K562 (cell line): Measurements from ENCODE around the gene ZBP1. TPM values are rescaled to one million over a fixed set of nuclear protein-coding genes. Genes with fewer than 3 reads are reported as not detected.

Experiments used
- ATAC-seq: fragments of 200-7000 bp; cut with Tn5 transposase; 3 replicates; pipeline ENCODE4 v1.9.1; 2020; ENCODE audit warnings: moderate library complexity
- BruUV-seq: library from RNA; stranded (reverse); fragments of 400-500 nt; replicated peaks from 2 replicates; lab custom pipeline; 2021; lab: Mats Ljungman, UMichigan
- CTCF ChIA-PET: fragments of 300-600 bp; formaldehyde crosslinking; extraction: SDS; loops from one replicate; lab custom pipeline; 2021; ENCODE audit warnings: low intra/inter-chr PET ratio; lab: Yijun Ruan, JAX
- POLR2A ChIA-PET: fragments of 300-600, 350-650 bp; sonication (Branson Sonifier 250); formaldehyde crosslinking; extraction: SDS; loops from one replicate; lab custom pipeline; 2021; ENCODE audit warnings: antibody characterized with exemption, inconsistent platforms; lab: Yijun Ruan, JAX
- DNase-seq, 4 experiments: peaks; one replicate each; pipeline versions ENCODE4 v3.0.0 to v3.0.0-alpha.2; 2011 to 2018; ENCODE audit warnings: low spot score in 3 of 4, mixed read lengths in 3 of 4; ENCODE audit errors: extremely low read depth in 1 of 4
- FAIRE-seq: peaks from 2 replicates; lab custom pipeline; 2011; peaks lifted over from hg19 to GRCh38; lab: Jason Lieb, UNC
- H2AFZ ChIP-seq: 2 replicates; pipeline ENCODE4 v1.6.0; 2011; ENCODE audit warnings: low read depth, low read length, control low read depth, inconsistent platforms
- H3K27ac ChIP-seq: fragments of 200-600 bp; 3 replicates; pipeline ENCODE4 v1.8.0; 2011; ENCODE audit warnings: low read depth, mild to moderate bottlenecking, control low read depth, inconsistent platforms, low read length, moderate library complexity, mixed read lengths; ENCODE audit errors: extremely low read depth
- H3K27me3 ChIP-seq, 2 experiments: fragments of 300-600 bp in 1 of 2; 2 replicates in 1 of 2; 3 replicates in 1 of 2; pipeline versions ENCODE4 v1.6.0 to v1.8.0; 2011; ENCODE audit warnings: inconsistent platforms in 2 of 2, low read length in 2 of 2, mild to moderate bottlenecking in 1 of 2, mixed read lengths in 1 of 2, moderate library complexity in 1 of 2; ENCODE audit not compliant: control insufficient read depth in 2 of 2, insufficient read depth in 2 of 2
- H3K36me3 ChIP-seq: fragments of 300-600 bp; 3 replicates; pipeline ENCODE4 v1.8.0; 2011; ENCODE audit warnings: mild to moderate bottlenecking, low read length, inconsistent platforms; ENCODE audit not compliant: control insufficient read depth, insufficient read depth
- H3K4me1 ChIP-seq, 2 experiments: fragments of 200-600 bp in 1 of 2; replicated peaks in 1 of 2; 2 replicates in 1 of 2; 3 replicates in 1 of 2; pipeline versions ENCODE4 v1.5.1 to v1.8.0; 2011; ENCODE audit warnings: inconsistent platforms in 2 of 2, low read length in 2 of 2, mild to moderate bottlenecking in 1 of 2, mixed read lengths in 1 of 2, moderate library complexity in 1 of 2; ENCODE audit not compliant: control insufficient read depth in 2 of 2, insufficient read depth in 2 of 2
- H3K4me2 ChIP-seq: 2 replicates; pipeline ENCODE4 v1.6.1; 2011; ENCODE audit warnings: low read length, control low read depth, inconsistent platforms, mixed read lengths; ENCODE audit not compliant: insufficient read depth
- H3K4me3 ChIP-seq: fragments of 200-600 bp; sonication (generic), shearing (Covaris generic); 2 replicates; pipeline ENCODE4 v1.5.1; 2016; ENCODE audit warnings: control low read depth, inconsistent platforms
- H3K79me2 ChIP-seq: fragments of 200-600 bp; 3 replicates; pipeline ENCODE4 v1.8.0; 2011; ENCODE audit warnings: low read length, inconsistent platforms; ENCODE audit not compliant: control insufficient read depth, insufficient read depth
- H3K9ac ChIP-seq, 2 experiments: 2 replicates each; pipeline versions ENCODE4 v1.6.0 to v1.6.1; 2011; ENCODE audit warnings: low read depth in 2 of 2, low read length in 2 of 2, control low read depth in 1 of 2, inconsistent platforms in 1 of 2, mild to moderate bottlenecking in 1 of 2, mixed read lengths in 1 of 2; ENCODE audit not compliant: insufficient read depth in 1 of 2
- H3K9me1 ChIP-seq: one replicate; pipeline ENCODE4 v1.6.0; 2011; ENCODE audit warnings: inconsistent platforms, mild to moderate bottlenecking, low read length, moderate library complexity; ENCODE audit not compliant: control insufficient read depth, insufficient read depth
- H3K9me3 ChIP-seq: replicated peaks from 2 replicates; pipeline ENCODE4 v1.5.1; 2011; ENCODE audit warnings: low read depth, low read length, inconsistent platforms; ENCODE audit not compliant: control insufficient read depth, insufficient read depth
- H4K20me1 ChIP-seq: replicated peaks from 2 replicates; pipeline ENCODE4 v1.6.1; 2011; ENCODE audit warnings: low read length, inconsistent platforms, mixed read lengths; ENCODE audit not compliant: control insufficient read depth, insufficient read depth
- CTCFL ChIP-seq: IDR thresholded peaks from 2 replicates; pipeline ENCODE4 v1.6.1; 2011; ENCODE audit warnings: borderline replicate concordance, low read depth, mild to moderate bottlenecking, moderate library complexity, low read length; ENCODE audit not compliant: insufficient read depth, poor library complexity, severe bottlenecking
- MEIS2 ChIP-seq: fragments of 450-650 bp; IDR thresholded peaks from 2 replicates; pipeline ENCODE4 v1.6.1; 2014; ENCODE audit warnings: mild to moderate bottlenecking; ENCODE audit not compliant: partially characterized antibody
- PBX2 ChIP-seq, 2 experiments: IDR thresholded peaks in 1 of 2; conservative IDR thresholded peaks in 1 of 2; 2 replicates each; pipeline ENCODE4 v1.6.1; 2016; ENCODE audit warnings: low read depth in 2 of 2, mild to moderate bottlenecking in 1 of 2, missing compliant biosample characterization in 1 of 2, missing genetic modification characterization in 1 of 2, moderate library complexity in 1 of 2
- WGBS: fragments of 100-300 bp; shearing (Covaris generic); methylation state at CpG from one replicate; pipeline ENCODE4 v1.1.6; 2016; ENCODE audit warnings: low coverage, mixed read lengths; ENCODE audit not compliant: insufficient coverage; ENCODE audit errors: missing lambda C conversion rate; 5-methylcytosine and 5-hydroxymethylcytosine counted together
- in situ Hi-C: fragments of 300-500 bp; cut with MboI; formaldehyde crosslinking; loops from 4 replicates; pipeline ENCODE4 v1.15.0; 2018; ENCODE audit warnings: inconsistent platforms, mixed read lengths
- intact Hi-C: fragments of 100-400 bp; cut with micrococcal nuclease; formaldehyde crosslinking; loops from 2 replicates; pipeline ENCODE4 v1.14.2; 2022
- polyA plus RNA-seq, 8 experiments: library from polyadenylated mRNA; depleted of rRNA in 4 of 8; stranded (reverse) in 5 of 8; unstranded in 3 of 8; fragments of >200 nt; fragmentation: Nextera tagmentation in 2 of 8; fragmentation: Illumina TruSeq in 1 of 8; extraction: Ambion mirVana in 2 of 8; extraction: Trizol in 1 of 8; gene quantifications; 2 replicates each; pipeline versions ENCODE4 v1.2.1 to v1.2.3, GENCODE V29; 2011 to 2014; ENCODE audit warnings: inconsistent platforms in 1 of 8, missing spikeins in 1 of 8
- total RNA-seq, 7 experiments: library from RNA; depleted of rRNA in 6 of 7; stranded (reverse); fragments of >200 nt in 6 of 7; fragmentation: Illumina TruSeq in 2 of 7; extraction: Trizol in 2 of 7; gene quantifications; 2 replicates each; pipeline versions ENCODE4 v1.2.1 to v1.2.3, GENCODE V29; 2011 to 2021; ENCODE audit warnings: low replicate concordance in 1 of 7

ZBP1 gene
- total and polyA plus RNA-seq, 9 of the 15 experiments (the other 6 are each of a cell fraction or from before 2014, with no cell fraction given), result not detected

- peaks cover 26 to 34% of the 10 kb centered on the region in 2 experiments for H3K4me1 ChIP-seq
- intact Hi-C loops, result no loop called here
Observed at GRCh38 chr20:57576002-57576401, 44.2 kb downstream of the ZBP1 start.

More at GRCh38 chr20:57576002-57576401, 44.2 kb downstream of the ZBP1 start:
- ChIA-PET CTCF (no interaction called here), POLR2A (interaction anchor here (0.7 to 1.5 kb wide), 3 partner anchors 9 to 57 kb away, joined by 3 to 6 read pairs (median 3); no protein-coding TSS in a partner anchor)
- WGBS, result 3% methylated on average over 2 of the region's 2 CpGs
- Histone ChIP-seq H3K9me3 (no peaks in the 10 kb centered on the region), H3K9ac (no peak overlapping the region), H2AFZ (no peak overlapping the region), H4K20me1 (no peaks in the 10 kb centered on the region), H3K27me3 (peaks cover 21 to 45% of the 10 kb centered on the region in 2 experiments; a peak in 4 of 5 replicates), H3K79me2 (no peaks in the 10 kb centered on the region), H3K27ac (no peak overlapping the region), H3K4me2 (no peak overlapping the region), H3K9me1 (no peaks in the 10 kb centered on the region), H3K4me3 (no peak overlapping the region), H3K36me3 (no peaks in the 10 kb centered on the region)
- FAIRE-seq, result no peak
- ATAC-seq, result no peak
- in situ Hi-C loops, result no loop called here
- no peak for DNase-seq
- no TSS peak for BruUV-seq
- no peak for TF ChIP-seq PBX2 (CRISPR knock-in tag; IDR thresholded peaks at IDR 0.05; ENCODE audit: low read depth)
- peak; percentile 78 for TF ChIP-seq PBX2 (tag; conservative IDR thresholded peaks at IDR 0.05; ENCODE audit: low read depth)
- TF ChIP-seq CTCFL, result no peak
- TF ChIP-seq MEIS2, result peak; percentile 54
